Measurements from ENCODE around the gene XPC.

The XPC gene

DNA sequence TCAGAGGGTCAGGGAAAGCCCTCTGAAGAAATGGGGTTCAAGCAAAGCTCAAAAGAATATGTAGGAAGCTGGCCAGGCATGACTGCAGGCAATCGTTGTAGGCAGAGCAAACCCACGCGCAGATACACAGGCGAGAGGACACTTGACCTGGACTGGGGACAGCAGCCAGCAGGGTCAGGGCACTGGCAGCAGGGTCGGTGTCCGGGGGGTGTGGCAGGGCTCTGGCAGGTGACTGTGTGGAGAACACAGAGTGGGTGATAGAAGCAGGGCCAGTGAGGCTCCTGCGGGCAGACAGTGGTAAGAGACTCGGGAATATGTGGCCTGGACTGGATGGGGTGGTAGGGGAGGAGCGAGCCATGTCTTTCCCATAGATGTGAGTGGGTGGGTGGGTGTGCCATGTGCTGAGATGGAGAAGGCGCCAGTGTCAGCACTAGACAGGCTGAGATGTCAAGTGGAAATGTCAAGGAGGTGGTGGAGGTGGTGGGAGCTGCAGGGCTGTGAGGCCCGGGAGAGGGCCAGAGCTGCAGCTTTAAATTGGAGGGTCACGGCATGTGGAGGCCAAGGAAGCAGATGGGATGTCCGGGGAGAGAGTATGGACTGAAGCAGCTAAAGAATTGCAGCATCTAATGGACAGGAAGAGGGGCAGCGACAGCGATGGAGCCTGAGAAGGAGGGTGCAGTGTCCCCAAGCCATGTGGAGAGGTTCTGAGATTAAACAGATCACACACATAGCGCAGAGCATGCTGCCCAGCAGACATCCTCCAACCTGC is 40.1 kb downstream of the XPC start:
- Histone ChIP-seq H3K79me2 (ENCODE audit: insufficient read depth, low read length) (no peaks in the 10 kb centered on the region), H2AFZ (ENCODE audit: low read depth, low read length, severe bottlenecking) (no peak overlapping the region), H3K27me3 (ENCODE audit: low read length) (no peaks in the 10 kb centered on the region), H3K9me2 (replicated peaks; ENCODE audit: insufficient read depth, low read length) (no peaks in the 10 kb centered on the region), H3K4me2 (ENCODE audit: low read depth, low read length, poor library complexity, severe bottlenecking) (no peak overlapping the region), H3F3A (ENCODE audit: insufficient read depth) (no peaks in the 10 kb centered on the region), H3K4me3 (ENCODE audit: insufficient read depth, low read length, poor library complexity, severe bottlenecking) (no peak overlapping the region), H3K9ac (ENCODE audit: low read length) (no peak overlapping the region), H3K27ac (ENCODE audit: low read depth, low read length) (no peak overlapping the region), H4K20me1 (ENCODE audit: low read depth, low read length) (no peaks in the 10 kb centered on the region), H3K9me3 (ENCODE audit: insufficient read depth, low read length) (no peaks in the 10 kb centered on the region), H3K36me3 (ENCODE audit: low read length) (no peaks in the 10 kb centered on the region)
- TF ChIP-seq CTCF (IDR thresholded peaks at IDR 0.05; ENCODE audit: insufficient read depth, low read length, poor library complexity, severe bottlenecking) (no peak), EZH2phosphoT487 (conservative IDR thresholded peaks at IDR 0.05; ENCODE audit: low read length) (no peak)

DNA sequence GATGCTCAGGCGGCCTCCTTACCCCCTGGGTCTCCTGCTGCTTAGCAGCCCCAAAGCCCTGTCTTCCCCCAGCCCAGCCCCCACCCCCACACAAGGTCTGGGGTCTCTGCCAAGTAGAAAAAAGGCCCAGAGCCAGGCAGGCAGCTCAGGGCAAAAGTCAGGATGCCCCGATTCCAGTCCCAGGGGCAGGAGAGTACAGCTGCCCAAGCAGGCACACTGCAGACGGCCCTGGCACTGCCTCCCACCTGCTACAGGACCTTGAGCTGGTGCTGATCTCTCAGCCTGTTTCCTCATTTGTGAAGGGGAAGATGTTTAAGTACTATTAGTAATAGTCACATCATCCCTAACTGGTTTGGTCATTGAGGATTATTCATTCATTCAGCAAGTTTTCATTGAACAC is 41.0 kb downstream of the XPC start:
- H3K9me3 ChIP-seq (ENCODE audit: insufficient read depth, low read length), result no peaks in the 10 kb centered on the region
- no peaks in the 10 kb centered on the region for H3K27me3 ChIP-seq (ENCODE audit: low read length)
- TF ChIP-seq EZH2phosphoT487 (conservative IDR thresholded peaks at IDR 0.05; ENCODE audit: low read length) (no peak), CTCF (IDR thresholded peaks at IDR 0.05; ENCODE audit: insufficient read depth, low read length, poor library complexity, severe bottlenecking) (no peak)
- no peaks in the 10 kb centered on the region for H3F3A ChIP-seq (ENCODE audit: insufficient read depth)
- H2AFZ ChIP-seq (ENCODE audit: low read depth, low read length, severe bottlenecking), result no peak overlapping the region
- no peaks in the 10 kb centered on the region for H3K36me3 ChIP-seq (ENCODE audit: low read length)
- H4K20me1 ChIP-seq (ENCODE audit: low read depth, low read length), result no peaks in the 10 kb centered on the region
- no peak overlapping the region for H3K27ac ChIP-seq (ENCODE audit: low read depth, low read length)
- H3K4me2 ChIP-seq (ENCODE audit: low read depth, low read length, poor library complexity, severe bottlenecking), result no peak overlapping the region
- no peaks in the 10 kb centered on the region for H3K79me2 ChIP-seq (ENCODE audit: insufficient read depth, low read length)
- H3K4me3 ChIP-seq (ENCODE audit: insufficient read depth, low read length, poor library complexity, severe bottlenecking), result no peak overlapping the region
- no peaks in the 10 kb centered on the region for H3K9me2 ChIP-seq (replicated peaks; ENCODE audit: insufficient read depth, low read length)
- no peak overlapping the region for H3K9ac ChIP-seq (ENCODE audit: low read length)

- no peak overlapping the region for H3K27ac ChIP-seq (ENCODE audit: low read depth, low read length)
- no peak for TF ChIP-seq EZH2phosphoT487 (conservative IDR thresholded peaks at IDR 0.05; ENCODE audit: low read length)
- TF ChIP-seq CTCF (IDR thresholded peaks at IDR 0.05; ENCODE audit: insufficient read depth, low read length, poor library complexity, severe bottlenecking), result no peak
Observed at GRCh38 chr3:14137004-14137403, 41.4 kb downstream of the XPC start.

More at GRCh38 chr3:14137004-14137403, 41.4 kb downstream of the XPC start:
- H3K9me3 ChIP-seq (ENCODE audit: insufficient read depth, low read length), result no peaks in the 10 kb centered on the region
- no peak overlapping the region for H3K4me2 ChIP-seq (ENCODE audit: low read depth, low read length, poor library complexity, severe bottlenecking)
- no peak overlapping the region for H2AFZ ChIP-seq (ENCODE audit: low read depth, low read length, severe bottlenecking)
- H3K9me2 ChIP-seq (replicated peaks; ENCODE audit: insufficient read depth, low read length), result no peaks in the 10 kb centered on the region
- no peak overlapping the region for H3K4me3 ChIP-seq (ENCODE audit: insufficient read depth, low read length, poor library complexity, severe bottlenecking)
- no peaks in the 10 kb centered on the region for H3K27me3 ChIP-seq (ENCODE audit: low read length)
- H3F3A ChIP-seq (ENCODE audit: insufficient read depth), result no peaks in the 10 kb centered on the region
- no peak overlapping the region for H3K9ac ChIP-seq (ENCODE audit: low read length)
- no peaks in the 10 kb centered on the region for H3K79me2 ChIP-seq (ENCODE audit: insufficient read depth, low read length)
- H3K36me3 ChIP-seq (ENCODE audit: low read length), result no peaks in the 10 kb centered on the region
- H4K20me1 ChIP-seq (ENCODE audit: low read depth, low read length), result no peaks in the 10 kb centered on the region

Data from SU-DHL-6 (cell line).